HL-60/S4 treated with phorbol 12-myristate 13-acetate at 8.2 ng/mL for 4 days and 3 days (cell line): ENCODE data around the gene RNF224.

ENCODE experiments used
- in situ Hi-C: fragments of 300-500 bp; cut with MboI; formaldehyde crosslinking; loops from 2 replicates; pipeline ENCODE4 v1.15.0; 2022; ENCODE audit warnings: low sequenced_read_pairs

Gene RNF224

DNA sequence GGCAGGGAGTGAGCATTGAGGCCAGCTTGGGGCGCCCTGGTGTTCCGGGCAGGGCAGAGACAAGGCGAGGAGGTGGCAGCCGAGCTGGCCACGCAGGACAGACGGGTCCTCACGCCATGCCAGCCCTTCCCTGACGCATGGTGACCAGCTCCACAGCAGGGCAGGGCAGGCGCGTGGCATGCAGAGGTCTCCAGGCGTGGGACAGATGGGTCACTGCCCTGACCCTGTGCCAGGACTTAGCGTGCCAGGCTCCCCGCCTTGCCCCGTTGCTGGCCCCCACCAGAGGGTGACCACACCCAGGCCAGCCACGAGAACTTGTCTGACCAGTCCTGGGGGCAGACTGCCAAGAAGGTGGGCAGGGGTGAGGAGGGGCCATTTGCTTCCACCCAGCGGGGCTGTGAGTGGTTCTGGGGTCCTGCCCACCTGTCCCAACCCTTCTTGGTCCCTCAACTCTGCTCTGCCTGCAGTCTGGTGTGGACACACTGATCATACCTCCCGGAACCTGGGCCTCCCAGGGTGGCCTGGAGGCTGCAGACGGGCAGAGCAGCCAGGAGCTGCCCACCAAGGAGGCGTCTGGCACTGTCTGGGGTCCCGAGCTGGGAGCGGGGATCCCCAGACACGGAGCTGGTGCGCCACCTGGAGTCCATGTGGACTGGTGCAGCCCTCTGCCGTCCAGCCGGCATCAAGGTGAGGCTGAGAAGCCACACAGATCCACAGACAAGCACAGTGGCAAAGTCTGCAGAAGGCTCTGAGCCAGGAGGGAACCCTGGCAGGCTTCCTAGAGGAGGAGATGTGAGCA is at the start of gene RNF224:
RNF224 (plus strand) TSS at position 449 of the 799 bp plus-strand sequence. CDS start 834 bp downstream, outside the sequence.
- in situ Hi-C loops = loop anchor here (10.0 kb wide), 1 partner anchor 102 kb away; no protein-coding TSS in a partner anchor

DNA sequence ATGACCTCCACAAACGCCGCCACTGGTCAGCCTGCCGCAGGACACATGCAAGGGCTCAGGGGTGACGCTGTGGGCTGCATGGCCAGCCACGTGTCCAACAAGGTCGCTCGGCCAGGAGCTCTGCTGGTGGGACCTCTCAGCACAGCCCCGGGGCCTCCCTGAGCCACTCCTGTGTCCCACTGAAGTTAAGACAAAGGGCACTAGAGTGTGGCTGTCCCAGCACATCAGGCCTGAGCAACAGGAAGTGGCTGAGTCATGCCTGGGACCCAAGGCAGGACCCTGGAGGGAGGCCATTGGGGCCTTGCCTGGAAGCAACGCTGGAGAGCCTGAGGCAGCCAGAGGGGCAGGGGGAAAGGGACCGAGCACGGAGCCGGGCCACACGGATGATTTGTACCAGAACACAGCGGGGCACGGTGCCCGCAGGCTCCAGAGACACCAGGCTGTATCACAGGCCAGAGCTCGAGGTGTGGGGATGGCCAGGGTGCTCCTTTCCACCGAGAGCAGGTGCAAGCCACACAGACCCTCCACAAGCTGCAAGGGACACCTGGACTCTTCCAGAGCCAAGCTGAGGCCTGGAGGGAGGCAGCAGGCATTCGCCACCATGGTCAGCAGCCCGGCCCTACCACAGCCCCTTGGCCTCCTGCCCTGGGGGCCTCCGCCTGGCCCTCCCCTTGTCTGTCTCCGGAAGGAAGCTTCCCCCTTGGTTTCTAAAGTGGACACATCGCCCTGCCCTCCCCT is 48.9 kb upstream of the RNF224 start:
- in situ Hi-C loops = no loop called here

DNA sequence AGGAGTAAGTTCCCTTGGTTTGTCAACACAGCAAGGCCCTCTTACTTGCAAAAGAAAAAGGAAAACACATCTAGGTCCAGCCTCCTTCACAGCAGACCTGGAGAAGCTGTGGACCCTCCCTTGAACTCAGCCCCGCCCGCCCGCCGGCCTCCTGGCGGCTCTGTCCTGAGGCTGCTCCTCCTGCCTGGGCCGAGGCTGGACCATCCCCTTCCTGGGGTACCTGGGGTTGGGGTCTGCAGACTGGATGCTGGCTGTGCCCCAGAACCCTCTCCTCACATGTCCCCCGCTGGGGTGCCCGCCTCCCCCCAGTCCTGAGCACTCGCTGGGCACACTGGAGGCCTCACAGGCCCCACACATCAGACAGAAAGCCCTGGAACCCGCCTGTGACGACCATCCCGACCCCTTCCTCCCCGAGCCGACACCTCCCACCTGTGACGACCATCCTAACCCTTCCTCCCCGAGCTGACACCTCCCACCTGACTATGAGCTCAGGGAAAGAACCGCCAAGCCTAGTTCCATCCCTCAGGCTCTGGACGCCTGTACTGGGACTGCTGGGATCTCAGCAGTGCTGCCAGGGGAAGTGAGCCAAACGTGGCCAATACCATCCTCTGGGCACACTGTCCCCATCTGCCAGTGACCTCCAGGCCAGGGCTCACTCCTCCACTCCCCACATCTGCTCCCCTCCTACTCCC is 48.2 kb upstream of the RNF224 start:
- in situ Hi-C loops = no loop called here

DNA sequence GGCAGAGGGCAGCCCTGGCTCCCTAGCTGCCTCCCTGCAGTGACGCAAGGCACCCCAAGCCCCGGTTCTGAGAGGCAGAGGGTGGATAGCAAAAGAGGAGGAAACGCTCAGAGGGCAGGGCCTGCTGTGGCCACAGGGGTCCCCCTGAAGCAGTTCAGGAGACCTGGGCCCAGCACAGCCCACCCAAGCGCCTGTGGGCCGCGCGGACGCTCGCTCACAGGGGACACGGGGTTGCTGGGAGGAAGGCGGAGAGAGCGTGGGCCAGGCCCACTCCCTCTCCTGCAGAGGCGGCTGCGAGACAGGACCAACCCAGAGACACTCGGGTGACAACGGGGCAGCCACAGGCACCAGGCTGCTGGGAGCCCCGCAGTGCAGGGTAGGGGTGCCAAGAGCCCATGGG is 47.5 kb upstream of the RNF224 start:
- in situ Hi-C loops = no loop called here

DNA sequence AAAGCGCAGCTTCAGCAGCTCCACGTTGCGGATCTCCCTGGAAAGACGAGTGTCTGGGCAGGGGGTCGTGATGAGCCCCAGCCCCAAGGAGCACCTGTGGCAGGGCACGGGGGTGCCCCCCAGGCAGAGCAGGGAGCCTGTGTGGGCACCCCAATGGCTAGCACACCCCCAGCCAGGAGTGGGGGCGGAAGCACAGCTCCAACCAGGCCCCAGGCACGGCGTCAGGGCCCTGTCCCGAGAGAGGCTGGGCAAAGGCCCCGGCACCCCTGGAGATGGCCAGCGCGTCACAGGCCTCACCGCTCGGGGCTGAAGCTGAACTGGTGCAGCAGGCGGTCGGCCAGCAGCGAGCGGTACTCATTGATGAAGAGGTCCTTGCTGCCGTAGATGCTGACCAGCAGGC is 46.8 kb upstream of the RNF224 start:
- in situ Hi-C loops = no loop called here

DNA sequence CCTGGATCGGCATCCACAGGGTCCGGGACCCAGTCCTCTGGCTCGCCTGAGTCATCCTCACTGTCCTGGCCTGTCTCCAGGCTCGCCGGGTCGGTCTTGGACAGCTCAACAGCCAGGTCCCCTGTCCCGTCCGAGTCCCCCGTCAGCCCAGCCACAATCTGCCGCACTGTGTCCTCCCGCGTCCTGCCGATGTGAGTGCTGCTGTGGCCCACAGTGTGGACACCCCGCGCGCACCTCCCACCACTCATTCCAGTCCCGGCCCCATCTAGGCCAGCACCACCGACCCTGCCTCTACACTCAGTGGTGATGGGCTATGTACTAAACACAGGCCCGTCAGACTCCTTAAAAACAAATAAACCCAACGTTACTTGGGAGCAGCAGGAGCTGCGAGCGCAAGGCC is 45.6 kb upstream of the RNF224 start:
- in situ Hi-C loops = no loop called here

DNA sequence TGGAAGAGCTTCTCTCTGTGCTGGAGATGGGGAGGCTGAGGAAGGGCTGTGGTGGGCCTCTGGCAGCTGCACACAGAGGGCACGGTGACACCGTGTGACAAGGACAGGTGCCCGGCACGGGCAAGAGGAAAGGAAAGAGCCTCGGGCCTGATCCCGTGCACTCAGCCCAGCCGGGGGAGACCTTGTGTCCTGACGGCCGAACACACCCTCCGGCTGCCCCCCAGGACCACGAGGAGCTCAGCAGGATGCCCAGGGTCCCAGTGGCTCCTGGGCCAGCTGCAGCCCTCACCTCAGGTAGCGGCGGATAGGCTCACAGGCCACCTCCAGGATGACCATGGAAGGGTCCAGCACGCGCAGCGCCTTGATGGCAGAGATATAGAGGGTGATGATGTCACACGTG is 44.5 kb upstream of the RNF224 start:
- in situ Hi-C loops = no loop called here

DNA sequence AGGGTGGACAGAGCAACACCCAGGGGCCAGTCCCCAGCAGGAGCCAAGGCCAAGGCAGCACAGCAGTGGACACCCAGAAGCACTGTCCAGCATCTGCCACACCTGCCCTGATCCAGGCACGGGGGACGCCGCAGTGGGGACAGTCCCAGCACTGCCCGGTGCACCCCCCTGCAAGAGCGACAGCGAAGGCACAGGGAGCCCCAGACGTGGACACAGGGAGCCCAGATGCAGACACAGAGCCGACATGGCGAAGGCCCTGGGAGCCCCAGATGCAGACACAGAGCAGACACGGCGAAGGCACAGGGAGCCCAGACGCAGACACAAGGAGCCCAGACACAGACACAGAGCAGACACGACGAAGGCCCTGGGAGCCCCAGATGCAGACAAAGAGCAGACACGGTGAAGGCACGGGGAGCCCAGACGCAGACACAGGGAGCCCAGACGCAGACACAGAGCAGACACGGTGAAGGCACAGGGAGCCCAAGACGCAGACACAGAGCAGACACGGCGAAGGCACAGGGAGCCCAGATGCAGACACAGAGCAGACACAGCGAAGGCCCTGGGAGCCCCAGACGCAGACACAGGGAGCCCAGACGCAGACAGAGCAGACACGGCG is 43.2 kb upstream of the RNF224 start:
- in situ Hi-C loops = no loop called here

DNA sequence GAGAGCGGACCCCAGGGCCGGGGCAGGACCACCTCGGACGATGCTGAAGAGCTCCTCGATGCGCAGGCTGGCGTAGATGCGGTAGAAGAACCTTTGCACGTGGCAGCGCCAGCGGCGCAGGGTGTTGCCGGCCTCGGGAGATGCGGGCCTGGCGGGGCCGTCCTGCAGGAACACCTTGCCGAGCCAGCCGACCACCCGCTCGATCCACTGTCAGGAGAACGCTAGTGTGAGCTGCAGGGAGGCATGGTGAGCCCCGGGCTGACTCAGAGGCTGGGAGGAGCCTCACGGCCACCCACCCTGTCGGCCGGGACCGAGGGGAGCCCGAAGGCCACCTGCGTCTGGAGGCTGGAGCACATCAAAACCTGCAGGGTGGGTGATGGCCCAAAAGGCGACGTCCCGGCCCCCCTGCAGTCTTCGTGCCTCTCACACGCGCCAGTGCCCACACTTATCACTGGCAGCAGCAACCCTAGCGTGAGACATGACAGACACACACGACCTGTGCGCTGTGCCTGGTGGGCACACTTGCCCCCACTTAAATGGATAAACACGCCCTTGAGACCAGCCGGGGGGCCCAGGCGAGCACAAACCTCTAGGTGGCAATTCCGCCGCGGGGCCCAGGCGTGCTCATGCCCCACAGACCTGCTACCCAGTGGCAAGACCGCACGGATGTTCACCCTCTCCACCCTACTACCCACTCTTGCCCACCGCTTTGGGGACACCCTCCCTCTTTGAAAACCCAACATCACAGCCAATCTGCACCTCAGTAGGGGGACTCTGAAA is 42.2 kb upstream of the RNF224 start:
- in situ Hi-C loops = no loop called here

DNA sequence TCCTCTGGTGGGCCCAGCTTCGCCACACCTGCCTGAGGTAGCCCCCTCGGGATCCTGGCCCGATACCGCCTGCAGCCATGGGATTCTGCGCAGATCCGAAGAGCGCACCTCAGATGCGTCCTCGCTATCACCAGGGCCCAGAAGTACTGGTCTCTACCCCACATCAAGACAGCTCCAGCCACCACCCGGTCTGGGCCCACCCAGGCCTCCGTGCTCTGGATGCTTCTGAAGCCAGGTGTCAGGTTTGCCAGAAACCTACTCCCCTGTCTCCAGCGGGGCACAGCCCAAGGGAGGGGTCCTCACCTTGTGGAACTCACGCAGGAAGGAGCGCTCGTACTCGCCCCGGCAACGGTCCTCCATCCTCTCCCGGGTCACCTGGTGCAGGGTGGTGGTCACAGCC is 41.4 kb upstream of the RNF224 start:
- in situ Hi-C loops = no loop called here

DNA sequence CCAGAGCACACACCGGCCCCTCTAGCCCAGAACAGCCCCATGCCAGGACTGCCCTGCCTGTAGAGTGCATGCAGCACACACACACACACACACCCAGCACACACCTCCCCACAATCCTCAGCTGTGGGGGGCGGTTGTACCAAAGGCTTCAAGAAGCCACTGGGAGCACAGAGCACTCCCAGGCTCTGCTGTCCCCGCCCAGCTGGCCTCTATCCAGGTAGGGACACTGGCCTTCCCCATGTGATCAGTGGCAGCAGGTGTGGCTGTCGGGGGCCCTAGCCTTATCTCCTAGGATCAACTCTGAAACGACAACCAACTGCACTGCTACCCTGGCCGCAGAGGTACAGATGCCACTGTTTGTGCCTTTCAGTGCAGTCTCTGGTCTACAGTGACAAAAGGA is 40.9 kb upstream of the RNF224 start:
- in situ Hi-C loops = no loop called here

DNA sequence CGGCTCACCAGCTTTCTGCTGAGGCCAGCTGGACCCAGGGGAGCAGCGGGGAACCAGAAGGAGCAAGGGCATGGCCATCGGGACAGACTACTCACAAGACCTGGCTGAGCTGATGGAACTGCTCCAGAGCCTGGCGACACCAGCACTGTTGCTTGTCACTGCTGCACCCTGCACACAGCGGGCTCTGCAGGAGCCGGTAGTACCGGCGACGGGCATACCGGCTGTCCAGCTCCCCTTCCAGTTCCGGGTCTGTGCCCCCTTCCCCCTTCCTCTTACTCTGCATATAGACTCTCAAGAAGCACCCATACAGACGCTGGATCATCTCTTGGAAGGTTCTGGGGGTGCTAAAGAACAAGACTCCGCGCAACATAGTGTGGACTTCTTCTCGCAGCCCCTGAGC is 39.9 kb upstream of the RNF224 start:
- in situ Hi-C loops = no loop called here

DNA sequence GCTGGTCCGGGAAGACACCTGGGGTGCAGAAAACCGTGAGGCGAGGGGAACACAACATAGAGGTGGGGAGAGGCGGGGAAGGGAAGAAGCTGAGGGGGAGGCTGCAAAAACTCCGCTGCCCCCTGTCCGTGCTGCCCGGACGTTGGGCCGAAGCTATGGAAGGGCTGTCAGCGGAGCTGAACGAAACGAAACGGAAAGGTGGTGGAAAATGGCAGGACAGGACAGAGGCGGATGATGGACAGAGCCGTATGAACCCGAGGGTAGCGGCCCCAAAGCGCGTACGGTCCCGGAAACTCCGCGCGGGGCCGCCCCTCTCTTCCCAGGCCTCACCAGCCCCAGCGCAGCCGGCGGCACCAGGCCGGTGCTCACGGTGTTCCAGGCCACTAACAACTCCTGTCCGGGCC is 39.2 kb upstream of the RNF224 start:
- in situ Hi-C loops = no loop called here

DNA sequence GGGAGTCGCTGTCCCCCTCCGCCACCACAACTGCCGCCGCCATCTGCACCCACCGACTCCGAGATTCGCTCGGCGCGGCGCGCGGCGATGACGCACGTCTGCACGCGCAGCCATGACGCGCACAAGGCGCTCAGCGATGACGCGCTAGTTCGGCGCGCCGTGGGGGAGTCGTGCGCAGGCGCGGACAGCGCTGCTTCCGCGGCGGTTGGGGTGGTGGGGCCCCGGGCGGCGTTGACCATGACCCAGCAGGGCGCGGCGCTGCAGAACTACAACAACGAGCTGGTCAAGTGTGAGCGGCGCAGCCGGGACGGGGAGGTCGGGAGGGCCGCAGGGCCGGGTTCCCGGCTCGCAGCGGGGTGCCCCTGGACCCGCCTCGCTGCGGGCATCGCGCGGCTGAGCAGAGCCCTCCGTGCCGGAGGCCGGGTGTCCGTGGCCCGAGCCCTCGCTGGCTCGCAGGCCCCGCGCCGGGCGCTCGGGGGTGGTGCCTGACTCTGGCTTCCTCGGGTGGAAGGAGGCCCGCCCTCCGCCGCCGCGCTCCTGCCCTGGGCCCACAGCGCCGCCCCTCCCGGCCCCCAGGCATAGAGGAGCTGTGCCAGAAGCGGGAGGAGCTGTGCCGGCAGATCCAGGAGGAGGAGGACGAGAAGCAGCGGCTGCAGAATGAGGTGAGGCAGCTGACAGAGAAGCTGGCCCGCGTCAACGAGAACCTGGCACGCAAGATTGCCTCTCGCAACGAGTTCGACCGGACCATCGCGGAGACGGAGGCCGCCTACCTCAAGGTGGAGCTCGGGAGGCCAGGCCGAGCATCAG is 38.6 kb upstream of the RNF224 start, which contains the start of the genes ANAPC2 and SSNA1:
ANAPC2 (minus strand) TSS at position 71 of the 807 bp plus-strand sequence; CDS start at position 43, 28 bp downstream.
SSNA1 (plus strand) TSS at position 187 of the 807 bp plus-strand sequence; CDS start at position 238, 51 bp downstream.
- in situ Hi-C loops = no loop called here

DNA sequence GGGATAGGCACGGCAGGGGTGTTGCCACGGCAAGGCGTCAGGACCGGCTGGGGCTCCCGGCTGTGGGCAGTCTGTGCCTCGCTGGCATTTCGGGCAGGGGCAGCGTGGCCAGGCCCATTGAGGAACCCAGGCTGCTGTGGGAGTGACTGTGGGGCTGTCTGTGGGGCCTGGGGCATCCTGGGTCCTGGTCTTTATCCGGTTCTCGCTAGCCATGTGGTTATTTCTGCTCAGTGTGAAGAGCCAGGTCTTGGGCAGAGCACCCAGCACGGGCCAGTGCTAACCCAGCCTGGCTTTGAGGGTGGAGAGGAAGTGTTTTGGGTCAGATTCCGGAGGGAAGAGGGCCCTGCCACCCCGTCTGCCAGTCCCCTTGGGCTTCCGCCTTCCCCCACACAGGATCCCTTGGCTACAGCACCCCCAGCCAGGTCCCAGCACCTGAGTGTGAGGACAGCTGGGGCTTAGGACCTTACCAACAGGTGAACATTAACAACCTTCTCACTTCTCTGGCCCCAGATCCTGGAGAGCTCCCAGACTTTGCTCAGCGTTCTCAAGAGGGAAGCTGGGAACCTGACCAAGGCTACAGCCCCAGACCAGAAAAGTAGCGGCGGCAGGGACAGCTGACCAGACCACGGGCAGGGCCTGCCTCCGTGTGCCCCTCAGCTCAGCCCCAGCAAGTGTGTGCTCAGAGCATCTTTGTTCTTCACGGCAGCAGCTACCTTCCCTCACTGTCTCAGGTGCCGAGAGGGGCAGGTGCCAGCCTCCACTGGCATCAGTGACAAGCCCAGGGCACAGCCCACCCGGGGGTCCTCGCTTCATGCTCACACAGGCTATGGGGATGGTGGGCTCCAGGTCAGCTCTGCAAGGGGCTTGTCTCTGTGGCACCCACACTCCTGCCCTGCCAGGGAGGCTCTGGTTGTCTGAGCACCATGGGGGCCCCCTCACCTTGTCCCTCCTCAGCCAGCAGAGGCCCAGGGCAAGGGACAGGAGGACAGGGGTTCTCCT is 37.7 kb upstream of the RNF224 start:
- in situ Hi-C loops = no loop called here

DNA sequence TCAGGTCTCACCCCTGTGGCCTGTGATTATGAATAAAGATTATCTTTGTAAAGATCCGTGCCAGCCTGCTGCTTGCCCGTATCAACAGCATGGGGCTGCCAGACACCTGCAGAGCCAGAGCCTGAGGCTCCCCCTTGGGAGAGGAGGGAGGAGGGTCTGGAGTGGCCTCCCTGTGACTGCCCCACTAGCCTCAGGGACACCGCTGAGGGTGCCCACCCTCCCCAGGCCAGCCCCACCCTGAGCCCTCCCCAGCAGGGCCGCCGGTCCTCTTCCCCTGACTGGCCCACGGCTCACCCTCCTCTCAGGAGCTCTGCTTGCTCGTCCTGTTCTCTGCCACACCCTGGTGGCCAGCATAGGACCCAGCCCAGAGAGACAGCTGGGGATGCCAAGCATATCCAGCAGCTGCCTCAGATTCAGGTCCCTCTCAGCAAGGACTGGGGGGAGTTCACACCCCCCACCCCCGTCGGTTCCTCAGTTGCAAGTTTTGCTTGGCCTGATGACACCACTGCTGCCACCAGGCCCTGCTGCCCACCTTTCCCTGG is 36.9 kb upstream of the RNF224 start:
- in situ Hi-C loops = no loop called here

DNA sequence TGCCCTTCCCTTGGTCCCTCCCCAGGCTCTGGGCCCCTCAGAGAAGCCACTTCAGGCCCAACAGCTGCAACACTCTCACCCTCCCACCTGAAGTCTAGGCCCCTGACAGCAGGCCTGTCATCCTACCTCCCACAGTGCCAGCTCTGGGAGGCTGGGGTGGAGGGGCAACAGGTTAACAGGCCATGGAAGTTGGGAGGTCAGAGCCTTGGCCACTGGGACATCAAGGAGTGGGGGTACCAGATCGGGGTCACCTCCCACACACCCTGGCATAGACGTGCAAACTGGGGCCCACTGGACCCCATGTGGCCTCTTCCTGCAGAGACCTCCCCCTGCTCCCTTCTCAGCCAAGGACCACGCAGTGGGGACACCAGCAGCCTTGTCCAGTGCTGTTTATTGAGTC is 36.1 kb upstream of the RNF224 start:
- in situ Hi-C loops = no loop called here
